Measurements from ENCODE around the gene SLC25A20.
"Not testable (repeated sequence)": the region's sequence is repeated elsewhere in the genome, so short reads cannot be mapped to it uniquely, and the experiment has no call there.

Gene SLC25A20
- 19.4 to 27.4 reads per million in 2 experiments for total RNA-seq

- peak; percentile 81 for DNase-seq (ENCODE audit: low read depth)
These were observed at the start of gene SLC25A20 for GRCh38 chr3:48898383-48899234. TSS of gene SLC25A20 (minus strand) at chr3:48898882. CDS start at chr3:48898794, 88 bp downstream.

- no peak for DNase-seq (ENCODE audit: low read depth)
These were observed 47.3 kb upstream of the SLC25A20 start for GRCh38 chr3:48945891-48946549.

GRCh38 chr3:48945432-48945831 lies 46.8 kb upstream of the SLC25A20 start:
- no peak for DNase-seq (ENCODE audit: low read depth)

GRCh38 chr3:48938689-48939088 lies 40.0 kb upstream of the SLC25A20 start:
- no peak for DNase-seq (ENCODE audit: low read depth)

- DNase-seq (ENCODE audit: low read depth): no peak
These were observed 39.5 kb upstream of the SLC25A20 start for GRCh38 chr3:48938156-48938555.

GRCh38 chr3:48935530-48935929 lies 36.8 kb upstream of the SLC25A20 start:
- DNase-seq (ENCODE audit: low read depth): no peak

GRCh38 chr3:48934333-48934991 lies 35.8 kb upstream of the SLC25A20 start:
- no peak for DNase-seq (ENCODE audit: low read depth)

- no peak for DNase-seq (ENCODE audit: low read depth)
These were observed 33.4 kb upstream of the SLC25A20 start for GRCh38 chr3:48931944-48932580.

GRCh38 chr3:48930590-48930989 lies 31.9 kb upstream of the SLC25A20 start:
- DNase-seq (ENCODE audit: low read depth): no peak

GRCh38 chr3:48929358-48930035 lies 30.8 kb upstream of the SLC25A20 start:
- no peak for DNase-seq (ENCODE audit: low read depth)

- DNase-seq (ENCODE audit: low read depth): no peak
These were observed 30.0 kb upstream of the SLC25A20 start for GRCh38 chr3:48928679-48929078.

- no peak for DNase-seq (ENCODE audit: low read depth)
These were observed 29.2 kb upstream of the SLC25A20 start for GRCh38 chr3:48927928-48928327.

GRCh38 chr3:48926425-48927392 lies 28.0 kb upstream of the SLC25A20 start:
- DNase-seq (ENCODE audit: low read depth): no peak

GRCh38 chr3:48919215-48920138 lies 20.8 kb upstream of the SLC25A20 start:
- DNase-seq (ENCODE audit: low read depth): peak; percentile 25

- peak; percentile 83 for DNase-seq (ENCODE audit: low read depth)
These were observed 19.9 kb upstream of the SLC25A20 start, which contains the start of gene ARIH2 for GRCh38 chr3:48918388-48919214. TSS of gene ARIH2 (plus strand) at chr3:48918842. CDS start at chr3:48927559, 8,717 bp downstream.

- no peak for DNase-seq (ENCODE audit: low read depth)
These were observed 16.6 kb upstream of the SLC25A20 start for GRCh38 chr3:48915296-48915695.

- DNase-seq (ENCODE audit: low read depth): not testable (repeated sequence)
These were observed 8.3 kb upstream of the SLC25A20 start for GRCh38 chr3:48907026-48907425.

GRCh38 chr3:48899273-48899672 lies 591 bp upstream of the SLC25A20 start:
- DNase-seq (ENCODE audit: low read depth): no peak
